Duodenal mucosa (tissue), 2 donors: ENCODE measurements around the gene SLC7A4.

Experiments
- H3K27ac ChIP-seq: one replicate; pipeline ENCODE4 v1.7.0; 2013; ENCODE audit warnings: low read depth, low read length
- H3K27me3 ChIP-seq, 2 donors: one replicate each; pipeline ENCODE4 v1.7.0; 2013; ENCODE audit warnings: low read length in 2 of 2, control low read depth in 1 of 2; ENCODE audit not compliant: insufficient read depth in 2 of 2, control insufficient read depth in 1 of 2
- H3K36me3 ChIP-seq, 2 donors: one replicate each; pipeline ENCODE4 v1.7.0; 2013; ENCODE audit warnings: low read length in 2 of 2, control low read depth in 1 of 2; ENCODE audit not compliant: insufficient read depth in 2 of 2, control insufficient read depth in 1 of 2
- H3K4me1 ChIP-seq, 2 donors: one replicate each; pipeline ENCODE4 v1.7.0; 2013; ENCODE audit warnings: low read length in 2 of 2, control low read depth in 1 of 2; ENCODE audit not compliant: insufficient read depth in 2 of 2, control insufficient read depth in 1 of 2
- H3K4me3 ChIP-seq, 2 donors: one replicate each; pipeline ENCODE4 v1.7.0; 2013; ENCODE audit warnings: low read length in 2 of 2, low read depth in 1 of 2
- H3K9ac ChIP-seq, 2 donors: one replicate each; pipeline ENCODE4 v1.7.0; 2013; ENCODE audit warnings: low read length in 2 of 2, low read depth in 1 of 2
- H3K9me3 ChIP-seq, 2 donors: one replicate each; pipeline ENCODE4 v1.7.0; 2013; ENCODE audit warnings: low read length in 2 of 2, control low read depth in 1 of 2; ENCODE audit not compliant: control insufficient read depth in 1 of 2

The SLC7A4 gene

GRCh38 chr22:20981787-20982562 is 50.4 kb downstream of the SLC7A4 start, which contains the start of gene LZTR1:
TSS of gene LZTR1 (plus strand) at chr22:20982297. CDS start at chr22:20982372, 75 bp downstream.
- peaks cover 29 to 32% of the 10 kb centered on the region in 2 donors for H3K4me1 ChIP-seq
- peaks cover 0 to 12% of the 10 kb centered on the region in 2 donors for H3K36me3 ChIP-seq
- peak within 1 kb of the TSS; percentile 82 to 89 for H3K9ac ChIP-seq
- peaks cover 6 to 7% of the 10 kb centered on the region in 2 donors for H3K9me3 ChIP-seq
- peak within 1 kb of the TSS; percentile 80 for H3K27ac ChIP-seq
- no peaks in the 10 kb centered on the region for H3K27me3 ChIP-seq
- peak within 1 kb of the TSS; percentile 89 for H3K4me3 ChIP-seq

DNA sequence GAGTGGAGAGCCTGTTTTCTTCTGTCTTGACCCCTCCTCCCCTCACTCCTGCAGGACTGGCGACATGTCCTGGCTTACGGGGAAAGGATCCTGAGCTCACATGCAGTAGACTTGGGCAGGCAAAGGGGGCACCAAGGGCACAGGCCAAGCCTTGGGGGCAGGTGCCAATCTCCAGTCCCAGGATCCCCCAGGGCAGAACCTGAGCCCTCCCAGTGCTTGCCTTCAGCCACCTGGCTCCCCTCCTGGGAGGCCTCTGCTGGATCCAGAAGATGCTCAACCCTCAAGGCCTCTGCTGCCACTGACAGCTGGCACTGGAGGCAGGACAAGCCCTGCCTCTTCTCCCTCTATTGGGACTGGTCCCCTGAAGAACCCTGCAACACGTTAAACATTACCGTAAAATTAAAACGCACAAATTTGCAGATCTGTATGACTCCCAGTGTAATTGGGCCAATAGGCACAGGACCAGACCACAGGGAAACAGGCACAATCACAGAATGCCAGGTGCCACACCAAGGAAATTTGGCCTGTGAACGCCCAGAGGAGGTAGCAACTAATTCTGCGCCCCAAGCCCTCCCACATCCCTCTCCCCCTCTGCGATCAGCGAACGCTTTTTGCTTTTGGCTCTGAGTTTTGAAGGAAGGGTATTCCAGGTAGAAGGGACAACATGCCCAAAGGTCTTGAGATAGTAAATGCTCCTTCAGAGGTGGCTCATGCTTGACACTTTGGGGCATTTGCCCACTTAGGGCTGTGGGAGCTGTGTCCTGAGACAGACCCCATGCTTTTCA is 51.2 kb downstream of the SLC7A4 start:
- peak overlapping the region; percentile 89 for H3K4me3 ChIP-seq
- peak overlapping the region; percentile 82 to 89 for H3K9ac ChIP-seq
- peaks cover 6 to 7% of the 10 kb centered on the region in 2 donors for H3K9me3 ChIP-seq
- H3K27ac ChIP-seq: peak overlapping the region; percentile 80
- H3K4me1 ChIP-seq: peaks cover 29 to 32% of the 10 kb centered on the region in 2 donors
- H3K27me3 ChIP-seq: no peaks in the 10 kb centered on the region
- H3K36me3 ChIP-seq: peaks cover 0 to 7% of the 10 kb centered on the region in 2 donors

DNA sequence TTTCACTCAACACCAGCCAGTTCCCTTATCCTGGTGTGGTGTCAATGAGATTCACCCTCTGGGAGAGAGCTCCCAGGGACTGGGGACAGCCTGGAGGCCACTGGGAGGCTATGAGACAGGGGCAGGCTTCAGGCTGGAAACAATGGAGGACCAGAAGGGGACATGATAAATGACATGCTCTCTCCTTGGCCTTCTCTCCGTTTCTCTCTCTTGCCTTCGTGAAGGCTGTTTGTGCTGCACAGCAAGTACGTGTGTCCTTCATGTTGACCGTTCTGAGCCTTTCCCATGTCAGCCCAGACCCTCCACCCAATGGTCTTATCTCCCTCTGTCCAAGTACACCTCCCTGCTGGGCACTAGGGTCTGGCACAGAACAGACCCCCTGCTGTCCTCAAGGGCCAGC is 51.8 kb downstream of the SLC7A4 start:
- Histone ChIP-seq H3K9me3 (peaks cover 6 to 7% of the 10 kb centered on the region in 2 donors), H3K4me3 (no peak overlapping the region), H3K36me3 (peaks cover 0 to under 1% of the 10 kb centered on the region in 2 donors), H3K27me3 (no peaks in the 10 kb centered on the region), H3K9ac (no peak overlapping the region), H3K4me1 (peaks cover 29 to 32% of the 10 kb centered on the region in 2 donors), H3K27ac (no peak overlapping the region)

GRCh38 chr22:20979940-20980453 is 52.4 kb downstream of the SLC7A4 start:
- no peak overlapping the region for H3K27ac ChIP-seq
- H3K4me1 ChIP-seq: peaks cover 29 to 32% of the 10 kb centered on the region in 2 donors
- no peaks in the 10 kb centered on the region for H3K27me3 ChIP-seq
- H3K36me3 ChIP-seq: no peaks in the 10 kb centered on the region
- peak overlapping the region; percentile 30 to 42 for H3K4me3 ChIP-seq
- H3K9me3 ChIP-seq: peaks cover 6 to 7% of the 10 kb centered on the region in 2 donors
- peak overlapping the region; percentile 51 to 61 for H3K9ac ChIP-seq

DNA sequence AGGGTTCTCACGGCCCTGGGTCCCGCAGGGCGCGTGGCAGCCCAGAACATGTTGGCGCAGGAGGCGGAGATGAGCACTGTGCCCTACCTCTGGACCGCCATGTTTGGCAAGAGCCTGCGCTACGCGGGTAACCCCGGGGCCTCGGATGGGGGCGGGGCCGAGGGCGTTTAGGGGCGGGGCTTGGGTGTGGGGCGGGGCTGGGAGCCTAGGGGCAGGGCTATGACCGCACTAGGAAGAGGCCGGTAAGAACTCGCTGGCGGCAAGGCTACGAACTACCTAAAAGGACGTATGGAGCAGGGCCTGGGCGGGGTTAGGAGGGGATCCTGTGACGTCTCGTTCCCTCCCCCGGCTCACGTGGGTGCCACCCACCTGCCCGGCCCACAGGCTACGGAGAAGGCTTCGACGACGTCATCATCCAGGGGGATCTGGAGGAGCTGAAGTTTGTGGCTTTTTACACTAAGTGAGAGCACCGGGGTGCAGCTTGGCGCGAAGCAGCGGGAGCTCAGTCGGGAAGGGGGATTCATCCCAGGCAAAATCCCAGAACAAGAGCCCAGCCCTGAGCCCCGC is 53.0 kb downstream of the SLC7A4 start:
- no peak overlapping the region for H3K27ac ChIP-seq
- no peaks in the 10 kb centered on the region for H3K27me3 ChIP-seq
- no peaks in the 10 kb centered on the region for H3K36me3 ChIP-seq
- H3K4me3 ChIP-seq: peak overlapping the region; percentile 30 to 42
- H3K4me1 ChIP-seq: peaks cover 29 to 32% of the 10 kb centered on the region in 2 donors
- H3K9ac ChIP-seq: peak overlapping the region; percentile 51 to 61
- peaks cover 6 to 7% of the 10 kb centered on the region in 2 donors for H3K9me3 ChIP-seq
